Natural killer cell (primary cell): ENCODE results near the gene HYAL2. TPM values are rescaled to one million over a fixed set of nuclear protein-coding genes. Genes with fewer than 3 reads are reported as not detected.

ENCODE experiments used
- ATAC-seq, 3 donors: fragments of 150-1000 bp in 2 of 3; fragments of 200-7000 bp in 1 of 3; cut with Tn5 transposase; 1 replicate in 1 of 3; 2 replicates in 2 of 3; pipeline ENCODE4 v1.10.0; 2021; ENCODE audit warnings: mild to moderate bottlenecking in 2 of 3, moderate library complexity in 2 of 3
- DNase-seq, 2 donors: peaks; one replicate each; pipeline versions ENCODE4 v3.0.0 to v3.0.0-alpha.2; 2013 to 2021; ENCODE audit warnings: mixed read lengths in 1 of 2
- H3K27ac ChIP-seq: one replicate; pipeline ENCODE4 v1.5.1; 2013; ENCODE audit warnings: mild to moderate bottlenecking, low read length
- H3K27me3 ChIP-seq: one replicate; pipeline ENCODE4 v1.6.1; 2013; ENCODE audit warnings: low read length; ENCODE audit not compliant: control insufficient read depth, insufficient read depth
- H3K36me3 ChIP-seq: one replicate; pipeline ENCODE4 v1.6.1; 2013; ENCODE audit warnings: low read length; ENCODE audit not compliant: control insufficient read depth, insufficient read depth
- H3K4me1 ChIP-seq: one replicate; pipeline ENCODE4 v1.6.1; 2013; ENCODE audit warnings: low read length; ENCODE audit not compliant: control insufficient read depth, insufficient read depth
- H3K4me3 ChIP-seq: one replicate; pipeline ENCODE4 v1.5.1; 2013; ENCODE audit warnings: low read length
- H3K9me3 ChIP-seq: one replicate; pipeline ENCODE4 v1.6.1; 2013; ENCODE audit warnings: low read length; ENCODE audit not compliant: control insufficient read depth, insufficient read depth
- H3K27ac Mint-ChIP-seq, 2 donors: one replicate each; pipeline ENCODE4 v1.8.0; 2022; ENCODE audit warnings: mild to moderate bottlenecking in 2 of 2, mixed read lengths in 2 of 2, moderate library complexity in 1 of 2
- H3K27me3 Mint-ChIP-seq, 2 donors: one replicate each; pipeline ENCODE4 v1.8.0; 2022; ENCODE audit warnings: low read depth in 2 of 2, mixed read lengths in 2 of 2
- H3K36me3 Mint-ChIP-seq: one replicate; pipeline ENCODE4 v1.8.0; 2022; ENCODE audit warnings: mixed read lengths
- H3K4me1 Mint-ChIP-seq, 2 donors: one replicate each; pipeline ENCODE4 v1.8.0; 2022; ENCODE audit warnings: mixed read lengths in 2 of 2
- H3K4me3 Mint-ChIP-seq: one replicate; pipeline ENCODE4 v1.8.0; 2022; ENCODE audit warnings: mild to moderate bottlenecking, moderate library complexity, mixed read lengths
- H3K9me3 Mint-ChIP-seq, 2 donors: one replicate each; pipeline ENCODE4 v1.8.0; 2022; ENCODE audit warnings: mixed read lengths in 2 of 2
- CTCF ChIP-seq: fragments of 200-600 bp; IDR thresholded peaks from one replicate; pipeline ENCODE4 v1.8.0; 2022; ENCODE audit warnings: antibody characterized with exemption
- WGBS: methylation state at CpG from one replicate; pipeline ENCODE4 v1.1.7; 2013; ENCODE audit warnings: missing lambda C conversion rate; ENCODE audit not compliant: insufficient coverage; 5-methylcytosine and 5-hydroxymethylcytosine counted together
- intact Hi-C: fragments of 100-400 bp; cut with micrococcal nuclease; formaldehyde crosslinking; loops from one replicate; pipeline ENCODE4 v1.14.2; 2022
- total RNA-seq, 4 donors: library from RNA; stranded (reverse); fragments of 120-200 nt in 1 of 4; gene quantifications; one replicate each; pipeline versions ENCODE4 v1.2.3 to v1.2.4, GENCODE V29; 2013 to 2022

The HYAL2 gene
- total RNA-seq, 3 donors from 2014 or later (not counting 1 experiment from before 2014, with no cell fraction given): 1.2 to 3.7 (median 3.1) TPM

- Histone ChIP-seq H3K9me3 (no peaks in the 10 kb centered on the region), H3K4me1 (peaks cover 64% of the 10 kb centered on the region), H3K36me3 (peaks cover 66% of the 10 kb centered on the region), H3K27me3 (no peaks in the 10 kb centered on the region), H3K4me3 (no peak overlapping the region), H3K27ac (no peak overlapping the region)
- 92% methylated on average over 12 of the region's 12 CpGs for WGBS
- TF ChIP-seq CTCF: no peak
- Mint-ChIP-seq H3K27ac (peak overlapping the region; percentile 35 to 60), H3K4me1 (peaks cover 43 to 71% of the 10 kb centered on the region in 2 donors), H3K36me3 (no peaks in the 10 kb centered on the region), H3K27me3 (no peaks in the 10 kb centered on the region), H3K4me3 (no peak overlapping the region), H3K9me3 (no peaks in the 10 kb centered on the region)
- DNase-seq: no peak
- intact Hi-C loops: loop anchor here (10.0 kb wide), 1 partner anchor 1031 kb away; the partner anchor contains the start of gene MANF
- ATAC-seq: no peak
Observed at GRCh38 chr3:50353245-50354004, 30.9 kb upstream of the HYAL2 start.

GRCh38 chr3:50352781-50353180 lies 30.2 kb upstream of the HYAL2 start:
- Mint-ChIP-seq H3K4me1 (peaks cover 36 to 71% of the 10 kb centered on the region in 2 donors), H3K4me3 (no peak overlapping the region), H3K9me3 (no peaks in the 10 kb centered on the region), H3K36me3 (no peaks in the 10 kb centered on the region), H3K27ac (peak overlapping the region; percentile 35 to 60), H3K27me3 (no peaks in the 10 kb centered on the region)
- Histone ChIP-seq H3K9me3 (no peaks in the 10 kb centered on the region), H3K27ac (no peak overlapping the region), H3K36me3 (peaks cover 71% of the 10 kb centered on the region), H3K4me1 (peaks cover 64% of the 10 kb centered on the region), H3K4me3 (no peak overlapping the region), H3K27me3 (no peaks in the 10 kb centered on the region)
- 72% methylated on average over 2 of the region's 2 CpGs for WGBS
- ATAC-seq: no peak
- intact Hi-C loops: loop anchor here (10.0 kb wide), 1 partner anchor 1032 kb away; the partner anchor contains the start of gene MANF
- no peak for TF ChIP-seq CTCF
- peak in 1 of 2 donors; percentile 38 for DNase-seq

- no peak for ATAC-seq
- peak overlapping the region; percentile 86 for H3K4me3 ChIP-seq
- H3K27ac ChIP-seq: peak overlapping the region; percentile 90
- intact Hi-C loops: loop anchor here (1.0 to 10.0 kb wide), 2 partner anchors 8 to 1033 kb away; partner anchors contain the start of genes MANF and TMEM115
- H3K9me3 Mint-ChIP-seq: no peaks in the 10 kb centered on the region
- H3K27ac Mint-ChIP-seq: peak overlapping the region; percentile 96 to 98
- no peaks in the 10 kb centered on the region for H3K27me3 Mint-ChIP-seq
- no peaks in the 10 kb centered on the region for H3K9me3 ChIP-seq
- H3K4me1 Mint-ChIP-seq: peaks cover 32 to 67% of the 10 kb centered on the region in 2 donors
- 75% methylated on average over 11 of the region's 11 CpGs for WGBS
- H3K4me1 ChIP-seq: peaks cover 64% of the 10 kb centered on the region
- no peaks in the 10 kb centered on the region for H3K27me3 ChIP-seq
- DNase-seq: no peak
- no peaks in the 10 kb centered on the region for H3K36me3 Mint-ChIP-seq
- H3K36me3 ChIP-seq: peaks cover 64% of the 10 kb centered on the region
- peak overlapping the region; percentile 96 for H3K4me3 Mint-ChIP-seq
- TF ChIP-seq CTCF: no peak
Observed at GRCh38 chr3:50351323-50351697, 28.8 kb upstream of the HYAL2 start.
